ENCODE data around the gene GAL3ST2.
"Not testable (repeated sequence)": the region's sequence is repeated elsewhere in the genome, so short reads cannot be mapped to it uniquely, and the experiment has no call there.

GAL3ST2 gene

DNA sequence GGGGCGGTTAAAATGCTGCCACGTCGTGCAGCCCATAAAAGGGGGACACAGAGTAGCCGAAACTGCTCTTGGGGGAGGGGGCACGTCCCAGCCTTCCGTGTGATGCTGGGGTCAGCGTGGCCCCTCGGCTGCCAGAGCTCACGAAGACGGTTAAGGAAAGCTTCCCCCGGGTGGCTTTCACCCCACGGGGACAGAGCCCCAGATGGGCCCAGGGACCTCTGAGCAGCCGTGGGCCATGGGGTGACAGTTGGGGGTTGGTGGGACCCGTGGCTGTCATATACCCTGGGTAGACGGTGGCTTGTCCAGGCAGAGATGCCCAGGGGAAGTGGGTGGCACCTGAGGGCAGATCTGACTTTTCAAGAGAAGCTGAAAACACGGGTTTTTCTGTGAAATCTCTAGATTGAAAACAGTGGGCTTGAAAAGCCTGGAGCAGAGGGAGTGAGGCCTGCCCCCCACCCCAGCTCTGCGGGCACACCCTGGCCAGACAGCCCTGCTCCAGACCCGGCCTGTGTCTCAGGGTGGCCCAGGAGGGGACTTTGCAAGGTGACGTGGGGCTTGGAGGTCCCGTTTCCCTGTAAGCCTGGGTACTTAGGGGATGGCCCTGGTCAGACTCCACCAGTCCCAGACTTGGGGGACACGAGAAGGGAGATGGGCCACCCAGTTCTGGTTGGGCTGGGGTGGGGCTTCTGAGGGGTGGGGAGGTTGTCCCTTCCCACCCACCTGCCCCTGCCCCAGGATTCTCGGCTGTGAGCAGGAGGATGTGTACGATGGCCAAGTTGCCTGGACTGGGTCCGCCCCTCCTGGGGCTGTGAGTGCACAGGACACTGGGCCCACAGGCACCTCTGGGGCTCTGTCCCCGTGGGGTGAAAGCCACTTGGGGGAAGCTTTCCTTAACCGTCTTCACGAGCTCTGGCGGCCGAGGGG lies 33.0 kb downstream of the GAL3ST2 start:
- no peak for DNase-seq (ENCODE audit: low spot score)

- no peak for DNase-seq (ENCODE audit: low spot score)
Measured at GRCh38 chr2:241810307-241811200, 33.9 kb downstream of the GAL3ST2 start.

DNA sequence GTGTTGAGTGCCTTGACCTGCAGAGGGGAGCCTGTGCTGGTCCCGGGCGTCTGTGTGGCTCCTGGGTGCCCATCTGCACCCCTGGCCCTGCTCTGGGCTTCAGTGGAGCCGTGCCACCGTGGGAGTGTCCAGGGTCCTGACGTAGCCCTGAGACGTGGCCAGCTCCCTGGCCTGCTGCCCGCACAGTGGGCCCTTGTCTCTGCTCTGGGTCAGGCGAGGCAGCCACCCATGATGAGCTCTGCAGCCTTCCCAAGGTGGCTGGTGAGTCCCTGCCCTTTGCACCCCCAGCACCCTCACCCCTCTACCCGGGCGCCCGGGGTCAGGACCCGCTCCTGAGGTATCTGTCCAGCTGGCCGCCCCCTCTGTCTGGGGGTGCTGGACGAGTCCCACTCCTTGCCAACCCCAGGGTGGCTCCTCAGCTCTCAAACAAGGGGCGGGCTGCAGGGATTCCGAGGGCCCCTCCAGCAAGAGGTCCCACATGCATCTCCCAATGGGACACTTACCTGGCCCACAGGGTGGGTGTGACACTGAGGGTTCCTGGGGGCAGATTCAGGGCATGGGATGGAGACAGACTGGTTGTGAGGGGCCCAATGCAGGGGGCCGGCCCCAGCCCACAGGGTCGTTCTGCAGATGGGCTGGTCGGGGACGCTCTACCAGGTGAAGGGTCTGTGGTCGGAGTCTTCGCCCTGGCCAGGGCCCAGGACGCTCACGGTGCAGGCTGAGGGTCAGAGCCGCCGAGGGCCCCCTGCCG lies 34.8 kb downstream of the GAL3ST2 start:
- no peak for DNase-seq (ENCODE audit: low spot score)

DNA sequence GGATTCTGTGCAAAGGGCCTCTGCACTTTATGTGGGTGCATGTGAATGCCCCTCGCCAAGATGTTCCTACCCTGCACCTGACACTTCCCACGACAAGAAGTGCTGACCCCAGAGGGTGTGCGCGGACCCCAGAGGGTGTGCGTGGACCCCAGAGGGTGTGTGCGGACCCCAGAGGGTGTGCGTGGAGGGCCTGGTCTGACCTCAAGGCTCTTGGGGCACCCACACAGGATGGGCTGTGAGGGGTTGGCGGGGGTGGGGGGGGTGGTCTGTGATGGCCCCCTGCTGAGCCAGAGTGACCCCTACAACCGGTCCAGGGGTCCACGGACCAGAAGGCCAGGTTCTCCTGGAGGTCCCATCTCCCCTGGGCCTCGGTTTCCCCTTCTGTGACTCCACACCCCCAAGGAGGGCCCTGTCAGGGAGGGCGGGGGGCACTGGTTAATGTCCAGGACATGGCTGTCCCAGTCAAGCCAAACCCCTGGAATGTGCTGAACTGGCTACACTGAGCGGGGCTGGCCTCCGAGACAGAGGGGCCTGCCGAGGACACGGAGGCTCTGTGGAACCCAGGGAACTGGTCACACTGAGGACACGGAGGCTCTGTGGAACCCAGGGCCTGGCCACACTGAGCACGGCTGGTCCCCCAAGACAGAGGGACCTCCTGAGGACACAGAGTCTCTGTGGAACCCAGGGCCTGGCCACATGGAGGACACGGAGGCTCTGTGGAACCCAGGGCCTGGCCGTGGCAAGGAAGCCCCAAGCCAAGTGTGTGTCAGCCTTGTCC lies 35.5 kb downstream of the GAL3ST2 start:
- no peak for DNase-seq (ENCODE audit: low spot score)

GRCh38 chr2:241812730-241813643 lies 36.4 kb downstream of the GAL3ST2 start:
- DNase-seq (ENCODE audit: low spot score) = no peak

DNA sequence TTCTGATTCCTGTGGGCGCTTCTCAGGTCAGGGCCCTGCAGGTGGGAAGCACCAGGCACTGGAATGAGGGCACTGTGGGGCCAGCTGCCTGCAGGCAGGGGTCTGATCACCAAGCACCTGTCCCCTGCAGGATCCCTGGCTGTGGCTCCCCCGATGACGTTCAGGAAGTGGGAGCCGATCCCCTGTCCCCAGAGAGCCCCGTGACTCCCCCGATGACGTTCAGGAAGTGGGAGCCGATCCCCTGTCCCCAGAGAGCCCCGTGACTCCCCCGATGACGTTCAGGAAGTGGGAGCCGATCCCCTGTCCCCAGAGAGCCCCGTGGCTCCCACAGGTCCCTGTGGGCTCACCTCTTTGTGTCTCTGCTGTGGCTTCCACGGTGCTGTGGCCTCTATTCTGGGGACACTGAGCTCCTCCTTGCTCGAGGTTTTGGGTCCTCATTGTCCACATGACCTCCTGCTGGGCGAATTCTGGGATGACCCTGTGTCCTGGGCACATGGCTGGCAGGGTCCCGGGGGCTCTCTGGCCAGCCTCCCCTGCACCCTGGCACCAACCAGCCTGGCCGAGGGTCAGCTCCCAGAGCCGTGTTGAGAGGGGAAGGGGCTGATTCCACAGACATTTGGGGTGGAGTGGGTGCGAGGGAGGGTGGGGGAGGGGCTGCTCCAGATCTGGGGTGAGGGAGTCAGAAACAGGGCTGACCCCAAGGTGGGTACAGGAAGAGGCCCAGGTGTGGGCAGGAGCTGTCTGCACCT lies 37.2 kb downstream of the GAL3ST2 start:
- no peak for DNase-seq (ENCODE audit: low spot score)

GRCh38 chr2:241814393-241814642 lies 37.7 kb downstream of the GAL3ST2 start:
- DNase-seq (ENCODE audit: low spot score) = no peak

- DNase-seq (ENCODE audit: low spot score) = no peak
Measured at GRCh38 chr2:241814643-241815476, 38.2 kb downstream of the GAL3ST2 start.

DNA sequence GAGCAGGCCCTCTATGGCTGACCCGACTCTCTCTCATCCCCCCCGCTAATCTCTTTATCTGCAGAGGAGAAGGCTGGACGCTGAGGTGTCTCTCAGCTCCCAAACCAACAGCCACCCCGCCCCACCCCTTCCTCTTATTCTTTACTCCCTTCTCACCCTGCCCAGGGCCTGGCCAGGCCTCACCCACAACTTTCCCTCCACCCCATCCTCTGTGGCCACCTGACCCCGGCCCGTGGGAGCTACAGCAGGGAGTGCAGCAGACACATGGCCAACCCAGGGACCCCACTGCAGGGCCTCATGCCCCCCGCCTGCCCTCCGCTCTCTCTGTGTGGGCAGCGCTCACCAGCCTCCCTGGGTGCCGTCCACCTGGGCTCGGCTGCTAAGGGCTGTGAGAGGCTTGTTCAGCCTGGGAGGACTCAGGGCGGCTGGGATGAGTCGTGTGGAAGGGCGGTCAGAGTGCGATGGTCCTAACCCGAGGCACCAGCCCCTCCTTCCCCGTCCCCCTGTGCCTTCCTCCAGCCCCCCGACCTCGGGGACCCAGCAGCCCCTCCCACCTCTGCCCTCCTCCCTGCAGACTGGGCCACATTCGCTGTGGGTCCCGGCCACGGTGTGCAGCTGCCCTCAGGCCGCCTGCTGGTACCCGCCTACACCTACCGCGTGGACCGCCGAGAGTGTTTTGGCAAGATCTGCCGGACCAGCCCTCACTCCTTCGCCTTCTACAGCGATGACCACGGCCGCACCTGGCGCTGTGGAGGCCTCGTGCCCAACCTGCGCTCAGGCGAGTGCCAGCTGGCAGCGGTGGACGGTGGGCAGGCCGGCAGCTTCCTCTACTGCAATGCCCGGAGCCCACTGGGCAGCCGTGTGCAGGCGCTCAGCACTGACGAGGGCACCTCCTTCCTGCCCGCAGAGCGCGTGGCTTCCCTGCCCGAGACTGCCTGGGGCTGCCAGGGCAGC lies 39.1 kb downstream of the GAL3ST2 start:
- DNase-seq (ENCODE audit: low spot score) = no peak

- DNase-seq (ENCODE audit: low spot score) = no peak
Measured at GRCh38 chr2:241816431-241817121, 40.0 kb downstream of the GAL3ST2 start.

DNA sequence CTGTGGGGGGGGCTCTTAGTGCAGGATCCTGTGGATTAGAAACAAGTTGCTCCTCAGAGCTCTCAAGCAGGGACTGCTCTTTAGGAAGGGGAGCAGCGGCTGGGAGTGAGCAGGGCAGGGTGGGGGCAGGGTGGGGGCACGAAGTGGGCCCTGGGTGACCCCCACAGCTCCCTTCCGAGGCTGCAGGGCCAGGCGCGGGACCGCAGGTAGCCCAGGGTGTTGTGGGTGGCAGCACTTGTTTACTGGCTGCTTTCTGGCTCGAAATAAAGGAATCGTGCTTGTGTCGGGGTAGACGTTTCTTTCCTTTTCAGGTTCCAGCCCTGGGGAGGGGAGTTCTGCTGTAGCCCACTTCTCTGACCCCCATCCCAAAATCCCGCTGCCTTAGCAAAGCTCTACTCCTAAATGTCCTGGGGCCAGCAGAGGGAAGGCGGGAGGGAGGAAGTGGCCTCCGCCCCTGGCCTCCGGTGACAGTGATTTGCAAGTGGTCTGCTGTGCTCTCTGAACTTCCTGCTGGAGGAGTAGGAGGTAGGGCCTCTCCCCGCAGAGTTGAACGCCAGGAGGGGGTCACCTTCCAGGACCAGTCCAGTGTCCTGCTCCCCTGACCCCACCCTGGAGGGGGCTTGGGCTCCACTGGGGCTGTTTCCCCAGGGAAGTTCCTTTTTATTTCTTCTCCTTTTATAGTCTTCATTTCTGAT lies 40.7 kb downstream of the GAL3ST2 start:
- DNase-seq (ENCODE audit: low spot score) = no peak

DNA sequence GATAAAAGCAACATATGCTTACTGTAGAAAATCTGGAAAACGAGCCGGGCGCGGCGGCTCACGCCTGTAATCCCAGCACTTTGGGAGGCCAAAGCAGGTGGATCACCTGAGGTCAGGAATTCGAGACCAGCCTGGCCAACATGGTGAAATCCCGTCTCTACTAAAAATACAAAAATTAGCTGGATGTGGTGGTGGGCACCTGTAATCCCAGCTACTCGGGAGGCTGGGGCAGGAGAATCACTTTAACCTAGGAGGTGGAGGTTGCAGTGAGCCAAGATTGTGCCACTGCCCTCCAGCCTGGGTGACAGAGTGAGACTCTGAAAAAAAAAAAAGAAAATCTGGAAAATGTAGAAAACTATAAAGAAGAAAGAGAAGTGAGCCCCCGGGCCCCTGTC lies 41.2 kb downstream of the GAL3ST2 start:
- not testable (repeated sequence) for DNase-seq (ENCODE audit: low spot score)

GRCh38 chr2:241818229-241818942 lies 41.8 kb downstream of the GAL3ST2 start:
- DNase-seq (ENCODE audit: low spot score) = no peak

- DNase-seq (ENCODE audit: low spot score) = no peak
Measured at GRCh38 chr2:241818943-241819270, 42.3 kb downstream of the GAL3ST2 start.

GRCh38 chr2:241819947-241820624 lies 43.5 kb downstream of the GAL3ST2 start:
- not testable (repeated sequence) for DNase-seq (ENCODE audit: low spot score)

Measured in COLO829 (cell line).